ENCODE results near the gene TBX20.

Gene TBX20

GRCh38 chr7:35256256-35257175, 2.6 kb upstream of the TBX20 start:
- in situ Hi-C loops (cut with MboI; ENCODE audit: low sequenced_read_pairs, unreplicated experiment): no loop called here
- DNase-seq (ENCODE audit: low spot score): no peak
- TF ChIP-seq CTCF (IDR thresholded peaks at IDR 0.05; ENCODE audit: borderline replicate concordance, control extremely low read depth, extremely low read depth, insufficient read depth, missing control alignments): no peak

- in situ Hi-C loops (cut with MboI; ENCODE audit: low sequenced_read_pairs, unreplicated experiment): no loop called here
- no peak for TF ChIP-seq CTCF (IDR thresholded peaks at IDR 0.05; ENCODE audit: borderline replicate concordance, control extremely low read depth, extremely low read depth, insufficient read depth, missing control alignments)
- no peak for DNase-seq (ENCODE audit: low spot score)
Measured at GRCh38 chr7:35255443-35256255, 1.7 kb upstream of the TBX20 start.

GRCh38 chr7:35254496-35255442, 869 bp upstream of the TBX20 start:
- no peak for DNase-seq (ENCODE audit: low spot score)
- in situ Hi-C loops (cut with MboI; ENCODE audit: low sequenced_read_pairs, unreplicated experiment): no loop called here
- TF ChIP-seq CTCF (IDR thresholded peaks at IDR 0.05; ENCODE audit: borderline replicate concordance, control extremely low read depth, extremely low read depth, insufficient read depth, missing control alignments): no peak

- DNase-seq (ENCODE audit: low spot score): peak; percentile 13
- no peak for TF ChIP-seq CTCF (IDR thresholded peaks at IDR 0.05; ENCODE audit: borderline replicate concordance, control extremely low read depth, extremely low read depth, insufficient read depth, missing control alignments)
- in situ Hi-C loops (cut with MboI; ENCODE audit: low sequenced_read_pairs, unreplicated experiment): no loop called here
Measured at GRCh38 chr7:35253460-35253709, 515 bp downstream of the TBX20 start.

- TF ChIP-seq CTCF (IDR thresholded peaks at IDR 0.05; ENCODE audit: borderline replicate concordance, control extremely low read depth, extremely low read depth, insufficient read depth, missing control alignments): no peak
- peak; percentile 9 for DNase-seq (ENCODE audit: low spot score)
Measured at GRCh38 chr7:35252612-35253459, 1.1 kb downstream of the TBX20 start.

More at GRCh38 chr7:35252612-35253459, 1.1 kb downstream of the TBX20 start:
- in situ Hi-C loops (cut with MboI; ENCODE audit: low sequenced_read_pairs, unreplicated experiment): no loop called here
